Smooth muscle cell (in vitro differentiated cells): Measurements from ENCODE around the gene TAX1BP1. TPM values are rescaled to one million over a fixed set of nuclear protein-coding genes. Genes with fewer than 3 reads are reported as not detected.

Experiments
- DNase-seq: peaks from one replicate; lab custom pipeline; 2025; ENCODE audit not compliant: unreplicated experiment; lab: John Stamatoyannopoulos, UW
- H2AFZ ChIP-seq: fragments of 200-600 bp; sonication (generic); 2 replicates; pipeline ENCODE4 v1.6.0; 2016; ENCODE audit warnings: antibody characterized with exemption, low read depth, mild to moderate bottlenecking
- H3F3A ChIP-seq: fragments of 200-600 bp; sonication (generic); 2 replicates; pipeline ENCODE4 v1.6.0; 2017; ENCODE audit warnings: antibody characterized with exemption, low read depth
- H3K27ac ChIP-seq: fragments of 200-600 bp; sonication (generic); 2 replicates; pipeline ENCODE4 v1.5.1; 2016; ENCODE audit warnings: low read depth, mild to moderate bottlenecking
- H3K27me3 ChIP-seq: fragments of 200-600 bp; sonication (generic); 2 replicates; pipeline ENCODE4 v1.6.1; 2016; ENCODE audit warnings: low read depth, mild to moderate bottlenecking
- H3K36me3 ChIP-seq: fragments of 200-600 bp; sonication (generic); 2 replicates; pipeline ENCODE4 v1.5.1; 2016; ENCODE audit warnings: low read depth
- H3K4me1 ChIP-seq: fragments of 200-600 bp; sonication (generic); 2 replicates; pipeline ENCODE4 v1.5.1; 2016; ENCODE audit warnings: low read depth
- H3K4me2 ChIP-seq: fragments of 200-600 bp; sonication (generic); 2 replicates; pipeline ENCODE4 v1.6.0; 2016; ENCODE audit warnings: mild to moderate bottlenecking
- H3K4me3 ChIP-seq: fragments of 200-600 bp; sonication (generic); 2 replicates; pipeline ENCODE4 v1.5.1; 2016; ENCODE audit warnings: mild to moderate bottlenecking
- H3K79me2 ChIP-seq: fragments of 200-600 bp; sonication (generic); 2 replicates; pipeline ENCODE4 v1.6.0; 2016; ENCODE audit warnings: low read depth, mild to moderate bottlenecking
- H3K9ac ChIP-seq: fragments of 200-600 bp; sonication (generic); 2 replicates; pipeline ENCODE4 v1.6.0; 2016; ENCODE audit warnings: low read depth
- H3K9me3 ChIP-seq: fragments of 200-600 bp; sonication (generic); replicated peaks from 2 replicates; pipeline ENCODE4 v1.5.1; 2016; ENCODE audit warnings: low read depth
- H4K20me1 ChIP-seq: fragments of 200-600 bp; sonication (generic); 2 replicates; pipeline ENCODE4 v1.6.0; 2016; ENCODE audit warnings: low read depth
- WGBS: methylation state at CpG from one replicate; pipeline ENCODE4 v1.1.7; 2016; ENCODE audit warnings: low lambda C conversion rate; 5-methylcytosine and 5-hydroxymethylcytosine counted together
- polyA plus RNA-seq: library from polyadenylated mRNA; unstranded; fragments of >200 nt; fragmentation: Nextera tagmentation; extraction: Ambion mirVana; gene quantifications from 2 replicates; pipeline ENCODE4 v1.2.1, GENCODE V29; 2016
- total RNA-seq: library from RNA; depleted of rRNA; stranded (reverse); fragments of >200 nt; gene quantifications from 2 replicates; pipeline ENCODE4 v1.2.3, GENCODE V29; 2014
- TF ChIP-seq, protein P1 (sequence below): fragments of 200-600 bp; sonication (generic); IDR thresholded peaks from 2 replicates; pipeline ENCODE4 v1.5.1; 2017; ENCODE audit warnings: borderline replicate concordance, mild to moderate bottlenecking, antibody characterized with exemption; ENCODE audit not compliant: insufficient read depth, poor library complexity, severe bottlenecking

The TAX1BP1 gene
- total and polyA plus RNA-seq, 2 experiments from 2014 or later: 80.4 to 81.6 TPM

DNA sequence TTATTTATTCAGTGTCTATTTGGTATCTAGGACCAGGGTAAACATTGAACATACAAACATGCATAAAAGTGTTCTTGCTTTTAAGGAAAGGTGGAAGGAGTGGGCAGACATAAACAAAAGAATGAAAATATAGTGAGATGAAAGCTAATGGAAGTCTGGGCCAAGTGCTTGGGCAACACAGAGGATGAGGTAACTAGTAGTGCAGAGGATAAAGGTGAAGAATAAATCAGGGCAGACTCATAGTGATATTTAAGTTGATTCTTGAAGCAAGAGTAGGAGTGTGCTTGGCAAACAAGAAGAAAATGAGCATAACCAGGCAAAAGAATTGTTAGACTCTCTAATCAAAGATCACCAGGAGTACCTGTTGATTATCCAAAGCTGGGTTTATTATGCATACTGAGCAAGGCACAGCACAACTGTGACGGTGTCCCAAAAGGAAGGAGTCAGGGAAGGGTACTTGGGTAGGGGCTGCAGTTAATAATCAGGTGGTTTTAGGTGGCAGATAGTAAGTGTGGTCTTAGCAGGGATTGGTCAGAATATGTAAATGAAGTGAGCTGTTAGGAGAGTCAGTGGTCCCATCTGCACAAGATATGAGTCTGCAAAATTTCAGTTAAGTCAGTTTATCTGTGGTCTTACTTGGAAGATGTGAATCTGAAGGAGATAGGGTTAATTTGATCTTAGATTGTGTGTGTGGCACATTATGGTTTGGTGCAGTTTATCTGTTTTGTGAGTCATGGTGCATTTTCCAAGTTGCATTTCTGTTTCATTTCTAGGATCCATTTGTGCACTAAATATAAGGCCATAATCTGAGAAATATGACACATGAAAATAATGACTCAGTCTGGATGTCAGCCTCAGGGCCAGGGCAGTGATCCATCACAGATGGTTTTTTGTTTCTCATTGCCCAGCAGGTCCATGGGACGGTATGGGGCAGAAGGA, 30.6 kb upstream of the TAX1BP1 start:
- Histone ChIP-seq H3K4me3 (no peak overlapping the region), H3K9ac (no peak overlapping the region), H2AFZ (no peak overlapping the region), H3K9me3 (no peaks in the 10 kb centered on the region), H3K4me1 (no peaks in the 10 kb centered on the region), H3K27me3 (no peaks in the 10 kb centered on the region), H3K27ac (no peak overlapping the region), H3K36me3 (no peaks in the 10 kb centered on the region), H3F3A (no peaks in the 10 kb centered on the region), H3K79me2 (no peaks in the 10 kb centered on the region), H3K4me2 (no peak overlapping the region), H4K20me1 (no peaks in the 10 kb centered on the region)
- WGBS: 76% methylated on average over 2 of the region's 2 CpGs
- DNase-seq: no peak
- TF ChIP-seq, protein P1, sequence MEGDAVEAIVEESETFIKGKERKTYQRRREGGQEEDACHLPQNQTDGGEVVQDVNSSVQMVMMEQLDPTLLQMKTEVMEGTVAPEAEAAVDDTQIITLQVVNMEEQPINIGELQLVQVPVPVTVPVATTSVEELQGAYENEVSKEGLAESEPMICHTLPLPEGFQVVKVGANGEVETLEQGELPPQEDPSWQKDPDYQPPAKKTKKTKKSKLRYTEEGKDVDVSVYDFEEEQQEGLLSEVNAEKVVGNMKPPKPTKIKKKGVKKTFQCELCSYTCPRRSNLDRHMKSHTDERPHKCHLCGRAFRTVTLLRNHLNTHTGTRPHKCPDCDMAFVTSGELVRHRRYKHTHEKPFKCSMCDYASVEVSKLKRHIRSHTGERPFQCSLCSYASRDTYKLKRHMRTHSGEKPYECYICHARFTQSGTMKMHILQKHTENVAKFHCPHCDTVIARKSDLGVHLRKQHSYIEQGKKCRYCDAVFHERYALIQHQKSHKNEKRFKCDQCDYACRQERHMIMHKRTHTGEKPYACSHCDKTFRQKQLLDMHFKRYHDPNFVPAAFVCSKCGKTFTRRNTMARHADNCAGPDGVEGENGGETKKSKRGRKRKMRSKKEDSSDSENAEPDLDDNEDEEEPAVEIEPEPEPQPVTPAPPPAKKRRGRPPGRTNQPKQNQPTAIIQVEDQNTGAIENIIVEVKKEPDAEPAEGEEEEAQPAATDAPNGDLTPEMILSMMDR: no peak

DNA sequence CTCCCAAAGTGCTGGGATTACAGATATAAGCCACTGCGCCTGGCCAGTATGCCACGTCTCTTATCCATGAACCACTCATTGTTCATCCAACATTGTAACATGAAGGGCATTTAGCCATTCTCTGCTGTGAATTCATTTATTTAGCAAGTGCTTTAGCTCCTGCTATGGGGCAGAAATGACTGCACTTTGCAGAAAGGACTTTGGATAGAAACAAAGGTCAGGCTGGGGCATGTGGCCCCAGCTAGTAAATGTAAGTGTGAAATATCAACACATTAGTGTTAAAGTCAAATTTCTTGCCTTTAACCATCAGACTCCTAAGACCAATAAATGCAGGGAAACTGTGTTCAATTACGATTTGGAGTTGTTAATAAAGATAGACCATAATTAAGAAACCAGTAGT, 27.7 kb upstream of the TAX1BP1 start:
- no peak overlapping the region for H3K9ac ChIP-seq
- H3K9me3 ChIP-seq: no peaks in the 10 kb centered on the region
- 93% methylated on average over 3 of the region's 3 CpGs for WGBS
- H4K20me1 ChIP-seq: no peaks in the 10 kb centered on the region
- TF ChIP-seq, protein P1: no peak
- no peak overlapping the region for H3K4me2 ChIP-seq
- DNase-seq: no peak
- no peak overlapping the region for H3K4me3 ChIP-seq
- no peaks in the 10 kb centered on the region for H3K36me3 ChIP-seq
- no peak overlapping the region for H3K27ac ChIP-seq
- no peaks in the 10 kb centered on the region for H3F3A ChIP-seq
- no peaks in the 10 kb centered on the region for H3K27me3 ChIP-seq
- H3K79me2 ChIP-seq: no peaks in the 10 kb centered on the region
- H2AFZ ChIP-seq: no peak overlapping the region
- H3K4me1 ChIP-seq: no peaks in the 10 kb centered on the region

DNA sequence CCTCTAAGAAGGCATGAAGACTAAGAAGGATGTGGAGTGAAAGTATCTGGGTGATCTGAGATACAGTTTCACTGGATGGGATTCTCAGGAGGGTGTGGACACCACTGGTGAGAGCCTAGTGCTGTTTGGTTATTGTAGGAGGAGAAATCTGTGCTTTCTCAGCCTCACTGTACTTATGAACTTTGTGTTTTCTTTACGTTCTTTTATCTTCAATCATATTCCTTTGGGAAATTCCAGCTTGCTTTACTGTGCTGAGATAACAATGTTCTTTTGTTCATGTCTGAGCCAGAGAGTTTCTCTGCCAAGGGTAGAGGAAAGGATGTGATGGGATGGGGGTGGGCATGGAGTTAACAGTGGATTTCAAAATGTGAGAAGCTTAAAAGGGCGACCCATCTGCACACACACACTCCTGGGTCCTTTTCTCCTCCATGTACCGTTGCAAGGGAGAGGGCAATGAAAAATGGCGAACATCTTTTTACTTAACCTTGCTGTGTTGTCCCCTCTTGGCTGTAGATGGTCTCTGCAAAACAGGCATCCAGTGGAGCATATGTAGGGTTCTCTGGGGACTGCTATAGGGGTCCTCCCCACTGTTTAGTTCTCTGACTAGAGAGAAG, 25.0 kb upstream of the TAX1BP1 start:
- no peak for DNase-seq
- Histone ChIP-seq H3K9ac (no peak overlapping the region), H3K27ac (no peak overlapping the region), H3K79me2 (no peaks in the 10 kb centered on the region), H3F3A (no peaks in the 10 kb centered on the region), H3K4me2 (no peak overlapping the region), H2AFZ (peak overlapping the region; percentile 55), H3K4me3 (no peak overlapping the region), H3K27me3 (no peaks in the 10 kb centered on the region), H3K36me3 (no peaks in the 10 kb centered on the region), H3K4me1 (no peaks in the 10 kb centered on the region), H3K9me3 (no peaks in the 10 kb centered on the region), H4K20me1 (no peaks in the 10 kb centered on the region)
- WGBS: 75% methylated on average over 4 of the region's 4 CpGs
- TF ChIP-seq, protein P1: no peak
